NCI-H146 treated with DMSO at 0.1 percent for 48 hours (cell line): Measurements from ENCODE around the gene GPR18.
"Not testable (repeated sequence)": the region's sequence is repeated elsewhere in the genome, so short reads cannot be mapped to it uniquely, and the experiment has no call there.

Source experiments
- DNase-seq: peaks from one replicate; lab custom pipeline; 2025; ENCODE audit not compliant: unreplicated experiment; lab: John Stamatoyannopoulos, UW

Gene GPR18

DNA sequence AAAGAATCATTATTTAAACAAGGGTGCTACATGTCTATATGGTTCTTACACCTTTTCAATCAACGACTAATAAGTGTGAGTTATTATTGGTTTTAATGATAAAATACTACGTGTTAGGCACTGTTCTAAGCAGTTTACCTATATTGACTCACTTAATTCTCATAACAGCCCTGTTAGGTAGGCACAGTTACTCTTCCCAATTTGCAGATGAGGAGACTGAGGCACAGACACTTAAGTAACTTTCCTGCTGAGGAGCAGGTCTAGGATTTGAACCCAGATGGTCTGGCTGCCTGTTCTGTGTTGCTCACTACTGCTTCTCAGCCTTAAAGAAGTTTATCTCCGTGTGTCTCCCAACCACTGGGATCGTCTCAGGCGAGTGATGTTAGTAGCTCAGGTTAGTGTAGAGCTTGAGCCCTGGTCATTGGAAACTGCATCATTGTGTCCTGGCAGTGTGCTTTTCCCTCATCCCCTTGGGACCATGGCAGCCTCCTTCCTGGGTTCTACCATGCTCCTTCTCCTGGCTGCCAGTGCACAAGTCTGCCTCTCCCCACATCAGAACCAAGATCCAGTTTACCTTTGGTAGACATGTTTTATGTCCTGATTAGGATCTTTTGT lies 46.7 kb downstream of the GPR18 start:
- DNase-seq: no peak

DNA sequence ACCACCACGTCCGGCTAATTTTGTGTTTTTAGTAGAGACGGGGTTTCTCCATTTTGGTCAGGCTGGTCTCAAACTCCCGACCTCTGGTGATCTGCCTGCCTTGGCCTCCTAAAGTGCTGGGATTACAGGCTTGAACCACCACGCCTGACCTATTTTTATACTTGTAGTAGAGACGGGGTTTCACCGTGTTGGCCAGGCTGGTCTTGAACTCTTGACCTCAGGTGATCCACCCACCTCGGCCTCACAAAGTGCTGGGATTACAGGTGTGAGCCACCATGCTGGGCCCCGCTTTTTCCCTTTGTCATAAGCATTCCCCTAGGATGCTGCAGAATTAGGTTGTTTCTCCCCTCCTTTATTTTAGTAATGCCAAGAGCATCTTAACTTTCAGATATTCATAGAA lies 47.6 kb downstream of the GPR18 start:
- DNase-seq: not testable (repeated sequence)

DNA sequence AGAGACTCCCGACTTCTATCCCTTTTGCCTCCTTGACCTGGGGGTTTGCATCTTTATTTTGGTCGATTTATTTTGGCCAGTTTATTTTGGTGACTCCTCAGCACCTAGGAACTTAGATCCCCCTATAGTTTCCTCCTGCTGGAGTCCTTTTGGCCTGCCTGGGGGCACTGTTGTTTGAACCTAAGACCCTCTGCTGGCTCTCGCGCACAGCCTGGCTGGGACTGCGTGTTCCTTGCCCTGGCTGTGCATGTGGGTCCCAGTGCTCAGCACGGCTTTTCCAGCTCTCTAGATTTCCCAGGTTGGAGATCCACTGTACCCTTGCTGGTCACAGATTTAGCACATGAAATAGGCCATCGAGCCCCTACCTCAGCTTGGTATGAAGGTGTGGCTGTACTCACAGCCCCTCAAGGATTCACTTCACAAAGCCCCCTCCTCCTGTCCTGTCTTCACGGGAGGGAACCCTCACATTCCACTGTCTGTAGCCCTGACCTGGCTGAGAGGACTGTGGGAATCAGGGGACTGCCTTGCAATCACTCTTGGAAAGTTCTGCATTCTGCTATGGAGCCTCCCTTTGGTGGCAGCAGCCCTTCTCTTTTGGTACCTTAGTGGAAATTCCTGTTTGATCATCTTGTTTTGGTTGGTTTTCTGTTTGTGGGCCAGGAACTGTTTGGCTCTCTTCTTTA lies 49.2 kb downstream of the GPR18 start:
- no peak for DNase-seq

DNA sequence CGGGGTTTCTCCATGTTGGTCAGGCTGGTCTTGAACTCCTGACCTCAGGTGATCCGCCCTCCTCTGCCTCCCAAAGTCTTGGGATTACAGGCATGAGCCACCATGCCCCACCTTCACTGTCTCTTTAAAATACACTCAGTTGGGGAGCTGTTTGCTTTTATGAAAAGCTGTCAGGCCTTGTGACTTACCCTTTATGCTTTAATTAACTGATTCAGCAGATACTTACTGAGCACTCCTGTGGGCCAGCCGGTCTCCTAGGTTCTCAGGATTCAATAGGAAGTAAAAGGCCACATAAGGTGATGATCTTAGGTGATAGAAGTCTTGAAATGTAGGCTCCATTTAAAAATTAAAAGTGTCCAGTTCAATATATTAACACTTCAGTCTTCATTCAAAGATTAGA lies 50.0 kb downstream of the GPR18 start:
- no peak for DNase-seq

DNA sequence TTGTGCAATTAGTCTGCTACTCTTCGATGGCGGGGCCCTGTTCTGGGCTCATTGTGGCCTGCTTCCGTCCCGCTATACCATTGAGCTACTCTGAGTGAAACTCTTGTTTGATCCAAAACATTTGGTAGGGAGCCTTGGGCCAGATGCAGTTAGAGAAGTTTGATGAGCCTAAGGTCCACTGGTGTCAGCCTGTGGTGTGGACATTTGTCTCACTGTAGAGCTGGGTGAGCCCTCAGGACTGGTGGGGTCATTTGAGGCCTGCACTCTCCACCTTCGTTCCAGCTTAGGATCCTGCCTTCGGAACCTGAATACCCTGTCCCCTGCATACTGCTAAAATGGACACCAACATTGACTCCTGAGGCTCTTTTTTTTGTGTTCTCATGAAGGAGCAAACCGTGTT lies 50.7 kb downstream of the GPR18 start:
- no peak for DNase-seq

DNA sequence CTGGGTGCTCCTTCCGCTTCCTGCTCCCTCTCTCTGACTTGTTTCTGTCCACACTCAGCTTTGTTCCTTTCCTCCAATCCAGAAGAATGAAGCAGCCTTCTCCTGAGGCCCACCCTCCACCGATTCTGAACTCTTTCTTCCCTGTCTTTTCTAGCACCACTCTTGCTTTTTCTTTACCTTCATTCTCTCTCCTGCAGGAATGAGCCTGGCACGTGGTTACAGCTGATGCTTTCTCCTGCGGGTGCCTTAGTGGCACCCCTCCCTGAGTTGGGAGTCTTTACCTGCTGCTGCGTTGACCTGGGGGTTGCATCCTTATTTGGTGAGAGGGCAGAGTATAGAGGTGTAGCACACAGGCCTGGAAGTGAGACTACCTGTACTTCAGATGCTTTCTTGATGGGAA lies 51.3 kb downstream of the GPR18 start:
- no peak for DNase-seq

DNA sequence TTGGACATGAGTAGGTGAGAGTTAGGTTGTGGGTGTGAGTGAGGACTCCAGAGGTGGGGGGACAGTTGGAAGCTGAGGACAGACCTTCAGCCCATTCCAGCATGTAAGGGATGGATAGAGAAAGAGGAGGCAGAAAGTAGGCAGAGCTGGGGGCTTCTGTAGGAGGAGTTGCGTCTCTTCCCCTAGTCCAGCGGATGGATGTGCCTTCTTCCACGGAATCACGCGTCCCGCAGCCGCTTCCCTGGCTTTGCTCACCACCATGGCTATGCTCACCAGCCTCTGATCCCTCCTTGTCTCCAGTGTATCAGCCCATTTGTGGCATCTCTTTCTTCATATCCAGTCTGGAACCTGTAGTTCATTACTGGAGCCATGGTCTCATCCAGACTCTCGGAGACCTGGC lies 52.0 kb downstream of the GPR18 start:
- DNase-seq: no peak

DNA sequence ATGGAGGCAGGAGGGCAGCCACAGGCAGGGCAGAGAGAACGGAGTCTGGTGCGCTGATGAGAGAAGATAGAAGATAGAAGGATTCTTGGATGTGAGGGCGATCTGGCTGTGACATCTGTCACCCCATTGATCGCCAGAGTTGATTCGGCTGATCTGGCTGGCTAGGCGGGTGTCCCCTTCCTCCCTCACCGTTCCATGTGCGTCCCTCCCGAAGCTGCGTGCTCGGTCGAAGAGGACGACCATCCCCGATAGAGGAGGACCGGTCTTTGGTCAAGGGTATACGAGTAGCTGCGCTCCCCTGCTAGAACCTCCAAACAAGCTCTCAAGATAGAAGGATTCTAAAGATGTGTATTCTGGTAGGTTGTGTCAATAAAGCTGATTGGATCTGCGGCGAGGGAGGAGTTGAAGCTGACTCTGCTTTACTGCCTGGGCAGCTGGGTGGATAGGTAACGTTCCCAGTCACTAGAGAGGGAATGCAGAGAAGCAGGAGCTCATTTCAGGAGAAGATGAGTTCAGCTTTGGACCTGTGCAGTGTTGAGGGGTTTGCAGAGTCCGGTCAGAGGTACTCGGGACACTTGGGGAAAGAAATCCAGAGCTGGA lies 52.5 kb downstream of the GPR18 start:
- no peak for DNase-seq
